Suprapubic skin (tissue), 4 donors: ENCODE measurements around the gene C1orf141. TPM values are rescaled to one million over a fixed set of nuclear protein-coding genes. Genes with fewer than 3 reads are reported as not detected.

Source experiments
- DNase-seq, 2 donors: peaks; one replicate each; pipeline ENCODE4 v3.0.0-alpha.2; 2019; ENCODE audit warnings: low spot score in 2 of 2
- H3K27ac ChIP-seq: fragments of 200-600 bp; sonication (generic); one replicate; pipeline ENCODE4 v1.5.1; 2019
- H3K27me3 ChIP-seq: fragments of 200-600 bp; sonication (generic); one replicate; pipeline ENCODE4 v1.5.1; 2019
- H3K36me3 ChIP-seq: fragments of 200-600 bp; sonication (generic); one replicate; pipeline ENCODE4 v1.5.1; 2019
- H3K4me1 ChIP-seq: fragments of 200-600 bp; sonication (generic); one replicate; pipeline ENCODE4 v1.5.1; 2019
- H3K4me3 ChIP-seq: fragments of 200-600 bp; sonication (generic); one replicate; pipeline ENCODE4 v1.5.1; 2019; ENCODE audit warnings: mild to moderate bottlenecking
- H3K9me3 ChIP-seq: fragments of 200-600 bp; sonication (generic); one replicate; pipeline ENCODE4 v1.5.1; 2019
- EP300 ChIP-seq: sonication (generic); formaldehyde crosslinking; IDR thresholded peaks from one replicate; pipeline ENCODE4 v1.6.1; 2017; ENCODE audit warnings: antibody characterized with exemption
- POLR2A ChIP-seq, 2 donors: fragments of 450-650 bp; IDR thresholded peaks; one replicate each; pipeline ENCODE4 v1.6.1; 2017; ENCODE audit warnings: antibody characterized with exemption in 2 of 2, mild to moderate bottlenecking in 2 of 2, moderate library complexity in 2 of 2
- POLR2AphosphoS5 ChIP-seq, 3 donors: sonication (generic); formaldehyde crosslinking; IDR thresholded peaks; one replicate each; pipeline ENCODE4 v1.6.1; 2017; ENCODE audit warnings: antibody characterized with exemption in 3 of 3
- WGBS: methylation state at CpG from one replicate; pipeline ENCODE4 v1.1.5; 2018; 5-methylcytosine and 5-hydroxymethylcytosine counted together
- total RNA-seq, 4 donors: library from RNA; depleted of rRNA; stranded (reverse); fragments of >200 nt; gene quantifications; one replicate each; pipeline ENCODE4 v1.1.0, GENCODE V29; 2016
- TF ChIP-seq, protein P1 (sequence below), 2 donors: fragments of 200-600 bp in 1 of 2; fragments of 450-650 bp in 1 of 2; sonication (generic) in 1 of 2; IDR thresholded peaks; one replicate each; pipeline ENCODE4 v1.5.1; 2016 to 2019; ENCODE audit warnings: antibody characterized with exemption in 2 of 2, mild to moderate bottlenecking in 1 of 2, moderate library complexity in 1 of 2

The C1orf141 gene
- total RNA-seq, 4 donors from 2014 or later, result not detected

DNA sequence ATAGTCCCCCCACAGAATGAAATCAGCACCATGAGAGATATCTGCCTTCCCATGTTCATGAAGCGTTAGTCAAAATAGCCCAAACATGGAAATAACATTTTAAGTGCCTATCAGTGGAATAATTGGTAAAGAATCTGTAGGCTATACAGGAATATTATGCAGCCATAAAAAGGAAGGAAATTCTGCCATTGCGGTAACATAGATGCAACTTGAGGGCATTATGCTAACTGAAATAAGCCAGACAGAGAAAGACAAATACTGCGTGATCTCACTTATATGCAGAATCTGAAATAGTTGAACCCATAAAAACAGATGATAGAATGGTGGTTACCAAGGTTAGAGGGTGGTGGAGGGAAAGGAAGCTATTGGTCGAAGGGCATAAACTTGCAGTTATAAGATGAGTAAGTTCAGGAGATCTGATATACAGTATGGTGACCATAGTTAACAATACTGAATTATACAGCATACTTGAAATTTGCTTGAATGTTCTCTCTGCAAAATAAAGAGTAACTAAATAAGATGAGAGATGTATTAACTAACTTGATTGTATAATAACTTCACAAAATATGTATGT, 30.8 kb upstream of the C1orf141 start:
- TF ChIP-seq POLR2AphosphoS5 (IDR thresholded peaks at IDR 0.05), result no peak
- no peak for TF ChIP-seq POLR2A (IDR thresholded peaks at IDR 0.05)
- TF ChIP-seq EP300, result no peak
- TF ChIP-seq, protein P1, sequence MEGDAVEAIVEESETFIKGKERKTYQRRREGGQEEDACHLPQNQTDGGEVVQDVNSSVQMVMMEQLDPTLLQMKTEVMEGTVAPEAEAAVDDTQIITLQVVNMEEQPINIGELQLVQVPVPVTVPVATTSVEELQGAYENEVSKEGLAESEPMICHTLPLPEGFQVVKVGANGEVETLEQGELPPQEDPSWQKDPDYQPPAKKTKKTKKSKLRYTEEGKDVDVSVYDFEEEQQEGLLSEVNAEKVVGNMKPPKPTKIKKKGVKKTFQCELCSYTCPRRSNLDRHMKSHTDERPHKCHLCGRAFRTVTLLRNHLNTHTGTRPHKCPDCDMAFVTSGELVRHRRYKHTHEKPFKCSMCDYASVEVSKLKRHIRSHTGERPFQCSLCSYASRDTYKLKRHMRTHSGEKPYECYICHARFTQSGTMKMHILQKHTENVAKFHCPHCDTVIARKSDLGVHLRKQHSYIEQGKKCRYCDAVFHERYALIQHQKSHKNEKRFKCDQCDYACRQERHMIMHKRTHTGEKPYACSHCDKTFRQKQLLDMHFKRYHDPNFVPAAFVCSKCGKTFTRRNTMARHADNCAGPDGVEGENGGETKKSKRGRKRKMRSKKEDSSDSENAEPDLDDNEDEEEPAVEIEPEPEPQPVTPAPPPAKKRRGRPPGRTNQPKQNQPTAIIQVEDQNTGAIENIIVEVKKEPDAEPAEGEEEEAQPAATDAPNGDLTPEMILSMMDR (IDR thresholded peaks at IDR 0.05), result no peak
- H3K36me3 ChIP-seq, result no peaks in the 10 kb centered on the region
- H3K4me3 ChIP-seq, result no peak overlapping the region
- no peaks in the 10 kb centered on the region for H3K9me3 ChIP-seq
- no peaks in the 10 kb centered on the region for H3K4me1 ChIP-seq
- no peak for DNase-seq
- 97% methylated on average over 4 of the region's 4 CpGs for WGBS
- no peak overlapping the region for H3K27ac ChIP-seq
- H3K27me3 ChIP-seq, result no peaks in the 10 kb centered on the region

DNA sequence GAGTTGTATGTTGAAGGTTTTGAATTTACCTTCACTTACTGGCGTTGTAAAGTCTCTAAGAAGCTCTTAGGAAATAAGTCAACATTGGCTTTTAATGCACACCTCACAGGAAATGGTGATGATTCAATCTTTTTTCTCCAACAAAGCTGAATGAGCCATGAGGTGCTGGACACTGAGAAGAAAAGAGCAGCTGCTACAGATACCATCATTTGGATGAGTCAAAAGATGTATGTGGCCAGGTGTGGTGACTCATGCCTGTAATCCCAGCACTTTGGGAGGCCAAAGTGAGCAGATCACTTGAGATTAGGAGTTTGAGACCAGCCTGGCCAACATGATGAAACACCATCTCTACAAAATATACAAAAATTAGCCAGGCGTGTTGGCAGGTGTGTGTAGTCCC, 28.2 kb upstream of the C1orf141 start:
- Histone ChIP-seq H3K4me3 (no peak overlapping the region), H3K4me1 (no peaks in the 10 kb centered on the region), H3K27ac (no peak overlapping the region), H3K27me3 (no peaks in the 10 kb centered on the region), H3K36me3 (no peaks in the 10 kb centered on the region), H3K9me3 (no peaks in the 10 kb centered on the region)
- no peak for DNase-seq
- WGBS, result 80% methylated on average over 2 of the region's 2 CpGs
- TF ChIP-seq POLR2A (IDR thresholded peaks at IDR 0.05) (no peak), POLR2AphosphoS5 (IDR thresholded peaks at IDR 0.05) (no peak), EP300 (no peak)
- TF ChIP-seq, protein P1 (IDR thresholded peaks at IDR 0.05), result no peak

DNA sequence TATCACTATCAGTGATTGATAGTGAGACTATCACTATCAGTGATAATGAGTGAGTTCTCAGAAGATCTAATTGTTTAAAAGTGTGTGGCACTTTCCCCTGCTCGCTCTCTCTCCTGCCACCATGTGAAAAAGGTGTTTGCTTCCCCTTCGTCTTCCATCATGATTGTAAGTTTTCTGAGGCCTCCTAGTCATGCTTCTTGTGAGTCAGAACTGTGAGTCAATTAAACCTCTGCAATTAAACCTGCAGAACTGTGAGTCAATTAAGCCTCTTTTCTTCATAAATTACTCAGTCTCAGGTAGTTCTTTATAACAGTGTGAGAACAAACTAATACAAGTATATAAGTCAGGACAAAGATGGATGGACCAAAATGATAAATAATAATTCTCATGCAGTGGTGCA, 24.5 kb upstream of the C1orf141 start:
- H3K4me1 ChIP-seq, result no peaks in the 10 kb centered on the region
- WGBS, result 74% methylated on average over 2 of the region's 2 CpGs
- peaks cover 7% of the 10 kb centered on the region for H3K27me3 ChIP-seq
- no peaks in the 10 kb centered on the region for H3K9me3 ChIP-seq
- no peaks in the 10 kb centered on the region for H3K36me3 ChIP-seq
- TF ChIP-seq POLR2AphosphoS5 (IDR thresholded peaks at IDR 0.05), result no peak
- DNase-seq, result no peak
- H3K4me3 ChIP-seq, result no peak overlapping the region
- no peak overlapping the region for H3K27ac ChIP-seq

DNA sequence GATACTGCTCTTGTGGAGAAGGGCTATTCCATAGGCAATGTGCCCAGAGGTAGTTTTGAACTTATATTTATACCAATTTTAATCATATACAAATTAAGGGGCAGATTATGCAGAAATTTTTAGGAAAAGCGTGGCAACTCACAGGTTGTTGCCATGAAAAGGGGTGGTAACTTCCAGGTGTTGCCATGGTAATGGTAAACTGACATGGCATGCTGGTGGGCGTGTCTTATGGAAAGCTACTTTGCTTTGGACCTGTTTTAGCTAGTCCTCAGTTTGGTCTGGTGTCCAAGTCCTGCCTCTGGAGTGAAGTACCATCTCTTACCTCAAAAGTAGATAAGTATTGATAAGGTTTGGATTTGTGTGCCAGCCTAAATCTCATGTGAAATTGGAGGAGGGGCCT, 23.6 kb upstream of the C1orf141 start:
- H3K9me3 ChIP-seq, result no peaks in the 10 kb centered on the region
- 53% methylated on average over 2 of the region's 2 CpGs for WGBS

DNA sequence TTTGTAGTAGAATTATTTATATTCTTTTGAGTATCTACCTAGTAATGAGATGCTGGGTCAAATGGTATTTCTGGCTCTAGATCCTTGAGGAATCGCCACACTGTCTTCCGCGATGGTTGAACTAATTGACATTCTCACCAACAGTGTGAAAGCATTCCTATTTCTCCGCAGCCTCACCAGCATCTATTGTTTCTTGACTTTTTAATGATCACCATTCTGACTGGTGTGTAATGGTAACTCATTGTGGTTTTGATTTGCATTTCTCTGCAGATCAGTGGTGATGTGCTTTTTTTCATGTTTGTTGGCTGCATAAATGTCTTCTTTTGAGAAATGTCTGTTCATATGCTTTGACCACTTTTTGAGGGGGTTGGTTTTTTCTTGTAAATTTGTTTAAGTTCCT, 16.2 kb upstream of the C1orf141 start:
- DNase-seq, result no peak
- TF ChIP-seq, protein P1 (IDR thresholded peaks at IDR 0.05), result no peak
- no peak for TF ChIP-seq EP300
- no peak for TF ChIP-seq POLR2AphosphoS5 (IDR thresholded peaks at IDR 0.05)
- TF ChIP-seq POLR2A (IDR thresholded peaks at IDR 0.05), result no peak
- no peak overlapping the region for H3K4me3 ChIP-seq
- WGBS, result 89% methylated on average over 4 of the region's 4 CpGs
- no peaks in the 10 kb centered on the region for H3K36me3 ChIP-seq
- H3K9me3 ChIP-seq, result no peaks in the 10 kb centered on the region
- H3K4me1 ChIP-seq, result peaks cover 9% of the 10 kb centered on the region
- no peaks in the 10 kb centered on the region for H3K27me3 ChIP-seq
- H3K27ac ChIP-seq, result no peak overlapping the region

More for the DNA sequence above, 23.6 kb upstream of the C1orf141 start:
- no peak overlapping the region for H3K4me3 ChIP-seq
- no peak overlapping the region for H3K27ac ChIP-seq
- peaks cover 7% of the 10 kb centered on the region for H3K27me3 ChIP-seq
- no peaks in the 10 kb centered on the region for H3K4me1 ChIP-seq
- H3K36me3 ChIP-seq, result no peaks in the 10 kb centered on the region
- no peak for DNase-seq
- TF ChIP-seq POLR2AphosphoS5 (IDR thresholded peaks at IDR 0.05) (no peak), POLR2A (IDR thresholded peaks at IDR 0.05) (no peak), EP300 (no peak)
- TF ChIP-seq, protein P1 (IDR thresholded peaks at IDR 0.05), result no peak
